DND-41 (cell line): Measurements from ENCODE around the gene TMEM138.

Experiments used
- CTCF ChIP-seq: IDR thresholded peaks from 2 replicates; pipeline ENCODE4 v1.5.1; 2012; ENCODE audit warnings: borderline replicate concordance, low read length, moderate library complexity, mild to moderate bottlenecking; ENCODE audit not compliant: poor library complexity, severe bottlenecking; ENCODE audit errors: extremely low read depth
- EZH2 ChIP-seq: IDR thresholded peaks from 3 replicates; pipeline ENCODE4 v1.6.1; 2012; ENCODE audit warnings: borderline replicate concordance, low read depth, mild to moderate bottlenecking, moderate library complexity, low read length, inconsistent platforms; ENCODE audit not compliant: severe bottlenecking

- TF ChIP-seq CTCF, result no peak
- no peak for TF ChIP-seq EZH2
These were observed 10.1 kb upstream of the TMEM138 start for GRCh38 chr11:61352038-61352437.
